Skin of body (tissue), 2 donors: ENCODE data around the gene BCR. TPM values are rescaled to one million over a fixed set of nuclear protein-coding genes. Genes with fewer than 3 reads are reported as not detected.

Experiments used
- DNase-seq: peaks from one replicate; lab custom pipeline; 2025; lab: John Stamatoyannopoulos, UW
- total RNA-seq: library from RNA; depleted of rRNA; stranded (reverse); fragments of >200 nt; gene quantifications from one replicate; pipeline ENCODE4 v1.2.3, GENCODE V29; 2014

The BCR gene
- total RNA-seq, 1 donor from 2014 or later: 25.1 TPM

DNA sequence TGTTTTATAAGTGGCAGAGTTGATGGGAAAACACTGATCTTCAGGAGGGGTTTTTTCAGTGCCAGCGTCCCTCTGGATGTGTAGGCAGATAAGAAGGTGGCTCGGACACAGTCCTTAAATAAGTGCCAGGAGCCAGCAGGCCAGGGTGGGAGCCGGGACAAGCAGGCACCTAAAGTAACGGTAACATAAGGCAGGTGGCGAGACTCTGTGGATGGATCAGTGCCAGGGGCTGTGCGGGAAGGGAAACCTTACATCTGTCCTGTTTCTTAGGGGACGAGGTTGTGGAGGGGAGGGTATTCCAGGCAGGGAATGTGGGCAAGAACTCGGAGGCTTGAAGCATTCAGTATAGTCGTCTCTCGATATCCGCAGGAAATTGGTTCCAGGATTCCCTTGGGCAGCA, 15.9 kb downstream of the BCR start:
- no peak for DNase-seq

DNA sequence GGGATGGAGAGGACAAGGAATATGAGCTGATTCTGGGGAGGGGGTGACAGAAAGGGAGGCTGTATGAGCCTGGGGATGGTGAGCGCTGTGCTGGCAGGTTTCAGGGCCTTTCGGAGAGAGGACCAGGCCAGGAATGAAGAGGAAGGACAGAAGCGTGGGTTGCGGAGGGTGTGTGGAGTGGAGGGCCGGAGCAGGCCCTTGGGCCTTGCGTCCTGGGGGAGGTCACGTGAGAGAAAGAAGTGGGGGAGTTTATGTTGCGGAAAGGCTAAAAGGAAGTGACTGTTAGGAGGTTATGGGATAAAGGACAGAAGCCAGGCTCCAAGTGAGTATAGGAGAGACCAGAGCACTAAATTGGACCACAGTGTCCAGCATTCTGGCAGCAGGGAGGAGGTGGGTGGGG, 17.5 kb downstream of the BCR start:
- DNase-seq: no peak

DNA sequence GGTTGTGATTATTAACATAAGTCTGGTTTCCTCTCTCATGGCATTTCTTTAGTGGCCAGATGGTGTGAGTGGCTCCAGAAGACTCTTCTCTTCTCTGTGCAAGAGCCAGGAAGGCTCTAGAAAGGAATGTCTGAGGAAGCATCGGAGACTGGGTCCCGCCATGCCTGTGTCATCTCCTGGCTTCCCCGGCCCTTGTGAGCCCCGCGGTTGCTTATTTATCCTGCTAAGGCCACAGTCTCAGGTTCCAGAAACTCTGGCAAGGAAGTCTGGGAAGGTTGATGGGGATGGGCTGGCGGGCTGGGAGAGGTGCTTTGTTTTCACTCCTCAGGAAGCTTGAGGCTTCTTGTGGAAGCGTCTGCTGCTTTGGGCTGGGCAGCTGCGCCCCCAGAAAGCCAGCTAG, 18.9 kb downstream of the BCR start:
- DNase-seq: no peak

DNA sequence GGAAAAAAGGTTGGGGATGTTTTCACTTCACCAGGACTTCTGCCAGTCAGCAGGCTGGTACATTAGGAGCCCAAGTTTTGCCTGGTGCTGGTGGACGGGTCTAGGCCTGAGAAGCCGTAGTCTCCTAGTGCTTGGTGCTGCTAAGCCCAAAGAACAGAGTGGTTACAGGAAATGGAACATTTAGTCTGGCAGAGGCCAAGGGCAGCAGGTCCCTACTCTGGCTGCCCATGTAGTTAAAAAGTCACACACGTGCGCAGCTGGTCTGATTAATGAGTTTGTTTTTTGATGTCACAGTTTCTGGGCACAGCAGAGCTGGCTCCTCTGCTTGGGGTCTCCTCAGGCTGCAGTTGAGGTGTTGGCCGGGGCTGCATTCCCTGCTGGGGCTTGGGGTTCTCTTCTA, 20.6 kb downstream of the BCR start:
- DNase-seq: no peak

DNA sequence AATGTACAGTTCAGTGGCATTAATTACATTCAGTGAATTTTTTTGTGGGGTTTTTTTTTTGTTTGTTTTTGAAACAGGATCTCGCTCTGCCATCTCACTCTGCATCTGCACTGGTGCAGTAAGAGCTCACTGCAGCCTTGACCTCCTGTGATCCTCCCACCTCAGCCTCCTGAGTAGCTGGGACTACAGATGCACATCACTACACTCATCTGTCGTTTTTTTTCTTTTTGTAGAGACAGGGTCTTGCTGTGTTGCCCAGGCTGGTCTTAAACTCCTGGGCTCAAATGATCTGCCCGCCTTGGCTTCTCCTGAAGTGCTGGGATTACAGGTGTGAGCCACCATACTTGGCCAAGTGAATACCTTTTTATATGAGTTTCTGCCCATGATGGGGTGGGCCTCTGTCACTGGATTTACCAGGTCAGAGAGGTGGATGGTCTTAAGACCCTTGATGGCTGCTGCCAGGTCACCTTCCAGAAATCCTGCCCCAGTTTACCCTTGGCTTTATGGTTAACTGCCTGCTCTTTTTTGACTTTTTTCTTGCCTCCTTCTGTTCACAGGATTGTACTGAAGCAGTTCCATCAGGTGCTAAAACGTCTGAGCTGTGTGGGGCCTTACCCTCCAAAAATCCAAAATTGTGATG, 22.6 kb downstream of the BCR start:
- no peak for DNase-seq

DNA sequence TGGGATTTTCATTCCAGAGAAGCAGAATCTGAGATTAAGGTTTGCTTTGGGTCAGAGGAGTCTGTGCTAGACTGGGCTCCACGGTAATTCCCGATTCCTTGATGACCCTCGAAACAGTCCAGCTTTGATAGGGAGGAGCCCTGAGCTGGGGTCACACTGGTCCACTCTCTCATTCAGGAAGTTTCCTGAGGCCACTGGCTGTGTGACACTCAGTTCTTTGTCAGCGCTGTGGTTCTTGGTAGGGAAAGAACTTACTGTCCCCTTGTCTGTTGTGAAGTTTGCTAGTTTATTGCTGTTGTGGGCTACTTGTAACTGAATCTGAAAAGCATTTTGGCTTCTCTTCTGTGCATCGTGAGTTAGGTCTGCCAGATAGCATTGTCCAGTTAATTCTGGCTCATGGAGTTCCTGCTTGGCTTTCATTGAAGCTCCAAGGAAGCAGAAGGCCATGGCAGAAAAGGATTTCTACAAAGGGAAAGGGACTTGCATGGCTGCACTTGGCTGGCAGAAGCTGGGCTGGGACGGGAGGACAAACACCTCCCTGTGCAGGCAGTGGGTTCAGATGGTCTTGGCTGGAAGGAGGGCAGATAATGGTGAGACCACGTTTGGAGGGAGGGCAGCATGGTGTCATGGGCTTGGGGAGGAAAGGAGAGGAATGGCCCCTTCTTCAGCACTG, 23.3 kb downstream of the BCR start:
- no peak for DNase-seq

DNA sequence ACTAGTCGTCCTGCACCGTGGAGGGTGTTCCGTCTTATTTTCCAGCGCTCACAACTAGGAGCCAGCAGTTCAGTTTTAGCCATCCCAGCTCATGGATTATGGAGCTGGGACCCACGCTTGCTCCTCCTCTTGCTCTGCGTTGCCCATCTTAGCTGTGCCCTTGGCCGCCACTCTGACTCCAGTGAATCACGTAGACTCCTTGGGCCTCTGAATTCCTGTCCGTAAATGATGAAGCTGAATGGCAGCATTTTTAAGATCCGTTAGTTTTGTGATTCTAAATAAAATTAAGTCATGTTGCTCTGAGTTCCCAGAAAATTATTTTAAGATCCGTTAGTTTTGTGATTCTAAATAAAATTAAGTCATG, 23.8 kb downstream of the BCR start:
- DNase-seq: no peak

DNA sequence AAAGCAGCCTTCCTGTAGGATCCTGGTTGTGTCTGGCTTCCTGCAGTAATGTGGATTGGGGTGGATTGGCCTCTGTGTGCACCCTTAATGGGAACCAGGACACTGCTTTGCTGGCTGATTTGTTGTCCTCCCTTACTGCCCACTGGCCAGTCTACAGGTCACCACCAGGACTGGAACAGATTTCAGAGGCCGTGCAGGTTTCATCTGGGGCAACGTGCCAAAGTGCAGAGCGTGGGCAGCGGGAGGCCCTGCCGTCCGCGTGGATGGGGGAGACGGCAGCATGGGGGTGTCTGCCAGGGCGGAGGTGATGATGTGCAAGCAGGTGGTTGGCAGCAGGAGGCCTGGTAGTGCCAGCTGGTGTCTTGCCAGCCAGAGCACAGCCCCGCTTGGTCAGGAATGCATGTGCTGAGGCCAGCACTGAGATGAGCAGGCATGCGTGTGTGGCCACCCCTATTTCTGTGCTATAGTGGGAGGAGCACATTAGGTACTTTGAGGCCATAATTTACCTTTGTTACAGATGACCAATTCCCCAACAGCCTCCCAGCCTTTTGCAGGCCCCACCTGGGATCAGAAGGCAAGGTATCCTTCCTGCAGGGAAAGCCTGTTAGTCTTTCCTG, 24.3 kb downstream of the BCR start:
- no peak for DNase-seq

DNA sequence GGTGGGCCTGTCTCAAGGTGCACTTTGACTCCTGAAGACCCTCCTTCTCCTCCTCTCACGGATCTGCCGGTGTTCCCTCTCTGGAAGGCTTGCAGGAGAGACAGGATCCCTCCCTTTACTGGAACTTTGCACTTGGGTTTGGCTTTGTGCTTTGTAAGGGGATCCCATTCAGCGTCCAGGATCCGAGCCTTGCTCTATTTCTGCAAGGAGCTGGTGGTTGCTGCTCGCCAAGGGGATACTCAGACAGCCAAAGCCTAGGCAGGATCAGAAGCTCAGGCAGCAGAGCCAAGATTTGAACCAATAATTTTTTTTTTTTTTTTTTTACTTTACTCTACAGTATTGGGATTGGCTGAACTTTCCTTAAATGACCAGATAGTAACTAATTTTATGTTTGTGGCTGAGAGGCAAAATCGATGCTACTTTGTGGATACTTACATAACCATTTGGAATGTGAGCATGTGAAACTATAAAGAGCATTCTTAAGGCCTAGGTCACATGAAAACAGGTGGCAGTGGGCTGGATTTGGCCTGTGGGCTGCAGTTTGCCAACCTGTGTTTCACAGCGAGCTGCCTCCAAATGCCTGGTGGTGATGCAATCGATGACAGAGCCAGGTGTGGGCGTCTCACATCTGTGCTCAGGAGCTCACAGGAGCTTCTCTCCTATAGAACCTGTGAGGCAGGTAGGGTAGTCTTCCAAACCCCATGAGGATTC, 25.2 kb downstream of the BCR start:
- DNase-seq: no peak

DNA sequence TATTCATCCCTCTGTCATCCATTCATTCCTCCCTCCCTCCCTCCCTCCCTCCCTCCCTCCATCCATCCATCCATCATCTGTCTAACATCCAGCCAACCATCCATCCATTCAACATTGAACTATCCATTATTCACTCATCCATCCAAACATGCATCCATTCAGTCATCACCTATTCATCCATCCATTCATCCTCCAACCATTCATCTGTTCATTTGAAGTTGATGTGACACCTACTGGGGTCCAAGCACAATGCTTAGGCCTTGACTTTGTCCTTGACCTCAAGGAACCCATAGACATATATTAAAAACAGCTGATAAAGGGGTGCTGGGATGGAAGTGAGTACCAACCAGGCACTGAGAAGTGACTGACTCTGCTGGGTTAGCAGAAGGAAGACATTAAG, 26.6 kb downstream of the BCR start:
- no peak for DNase-seq

DNA sequence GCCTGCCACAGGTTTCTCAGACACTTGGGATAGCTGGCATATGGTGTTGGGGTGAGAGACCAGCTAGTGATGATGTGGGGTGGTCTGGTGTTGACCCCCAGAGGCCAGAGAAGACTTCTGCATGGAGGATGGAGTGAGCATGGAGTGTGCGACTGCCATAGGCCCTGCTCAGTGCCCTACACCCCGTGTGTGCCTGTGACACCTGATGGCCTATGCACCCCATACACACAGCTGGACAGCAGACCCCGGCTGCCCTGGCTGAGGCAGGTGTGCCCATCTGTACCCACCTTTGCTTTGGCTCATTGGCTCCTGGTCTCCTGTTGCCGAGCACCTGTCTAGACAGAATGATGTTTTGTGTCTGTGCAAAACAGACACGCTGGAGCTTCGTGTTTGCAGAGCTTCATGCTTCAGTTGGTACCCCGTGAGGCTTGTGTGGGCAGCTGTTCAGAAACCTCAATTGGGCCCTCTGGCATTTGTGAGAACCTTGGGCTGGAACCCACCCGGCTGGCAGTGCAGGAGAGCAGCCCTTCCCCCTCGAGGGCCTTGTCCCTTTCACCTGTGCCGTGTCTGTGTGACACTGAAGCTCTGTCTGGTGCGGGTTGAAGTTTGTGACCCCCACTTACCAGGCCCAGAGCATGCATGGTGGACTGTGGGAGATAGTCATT, 27.6 kb downstream of the BCR start:
- no peak for DNase-seq

DNA sequence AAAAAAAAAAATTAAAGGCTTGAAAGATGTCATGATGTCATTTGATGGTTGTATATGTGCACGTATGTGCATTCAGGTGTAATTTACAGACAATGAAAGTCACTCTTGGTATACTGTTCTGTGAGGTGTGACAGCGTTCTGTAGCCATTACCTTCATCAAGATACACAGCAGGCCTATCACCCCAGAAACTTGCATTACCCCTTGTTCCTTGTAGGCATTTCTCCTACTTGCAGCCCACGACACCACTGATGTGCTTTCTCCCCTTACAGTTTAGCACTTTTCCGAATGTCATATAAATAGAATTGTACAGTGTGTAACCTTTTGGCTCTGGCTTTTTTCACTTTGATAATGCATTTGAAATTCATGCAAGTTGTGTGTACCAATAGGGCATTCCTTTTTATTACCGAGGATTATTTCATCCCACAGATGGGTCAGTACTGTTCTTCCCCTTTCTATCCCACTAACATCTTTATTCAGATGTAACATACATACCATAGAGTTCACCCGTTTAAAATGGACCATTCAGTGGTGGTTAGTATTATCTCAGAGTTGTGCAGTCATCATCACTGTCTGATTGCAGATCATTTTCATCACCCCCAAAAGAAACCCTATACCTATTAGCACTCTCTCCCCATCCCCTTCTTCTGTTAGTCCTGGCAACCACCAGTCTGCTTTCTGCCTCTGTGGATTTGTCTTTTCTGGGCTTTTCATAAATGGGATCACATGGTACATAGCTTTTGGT, 30.3 kb downstream of the BCR start:
- DNase-seq: no peak

DNA sequence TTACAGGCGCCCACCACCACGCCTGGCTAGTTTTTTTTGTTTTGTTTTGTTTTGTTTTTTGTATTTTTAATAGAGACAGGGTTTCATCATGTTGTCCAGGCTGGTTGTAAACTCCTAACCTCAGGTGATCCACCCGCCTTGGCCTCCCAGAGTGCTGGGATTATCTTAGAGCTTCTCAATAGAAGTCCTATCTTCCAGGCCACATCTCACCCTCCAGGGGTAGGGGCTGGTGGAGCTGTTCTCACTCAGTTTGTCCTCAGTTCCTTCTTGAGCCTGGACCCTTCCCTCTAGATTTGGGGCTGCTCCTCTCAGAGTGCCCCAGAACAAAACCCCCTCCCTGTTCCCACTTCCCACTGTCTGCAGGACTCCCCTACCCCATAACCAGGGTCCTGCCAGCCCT, 31.3 kb downstream of the BCR start:
- no peak for DNase-seq

DNA sequence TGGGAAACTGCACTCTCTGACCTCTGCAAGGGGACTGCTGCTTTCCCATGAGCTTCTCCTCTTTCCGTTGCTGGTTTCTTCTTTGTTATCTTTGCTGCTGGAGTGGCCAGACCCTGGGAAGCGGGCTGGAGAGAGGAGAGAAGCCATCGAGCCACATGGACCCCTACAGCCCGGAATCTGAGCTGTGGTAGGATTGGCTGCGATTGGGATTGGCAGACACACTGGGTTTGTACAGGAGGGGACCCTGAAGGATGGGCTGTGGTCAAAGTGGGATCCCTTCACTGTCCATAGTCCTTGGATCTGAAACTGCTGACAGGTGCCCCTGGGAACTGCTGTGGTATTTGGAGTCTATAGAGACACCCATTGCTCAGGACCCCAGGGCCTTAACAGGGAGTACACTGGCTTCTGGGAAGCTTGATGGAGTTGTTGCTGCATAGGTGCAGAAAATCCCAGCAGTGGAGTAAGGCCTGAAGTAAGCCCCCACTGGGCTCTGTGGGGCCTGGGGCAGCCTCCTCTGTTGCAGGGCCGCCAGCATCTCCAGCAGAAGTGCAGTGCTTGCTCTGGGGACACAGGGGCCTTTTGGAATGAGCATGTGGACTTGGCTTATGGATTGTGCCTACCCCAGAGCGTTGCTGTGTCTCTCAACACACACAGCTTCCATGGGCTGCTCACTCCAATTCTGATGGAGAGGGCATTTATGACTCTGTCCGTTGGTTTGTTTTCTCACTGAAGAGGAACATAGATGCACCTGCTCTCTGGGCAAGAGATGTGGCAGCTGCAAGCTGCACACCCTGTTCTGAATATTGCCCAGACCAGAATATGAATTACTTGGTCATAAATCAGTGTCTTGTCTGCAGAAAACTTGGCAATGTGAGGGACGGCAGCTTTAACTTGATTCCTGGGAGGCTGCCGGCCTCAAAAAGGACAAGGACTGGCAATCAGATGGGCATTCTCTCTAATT, 32.0 kb downstream of the BCR start:
- DNase-seq: no peak

DNA sequence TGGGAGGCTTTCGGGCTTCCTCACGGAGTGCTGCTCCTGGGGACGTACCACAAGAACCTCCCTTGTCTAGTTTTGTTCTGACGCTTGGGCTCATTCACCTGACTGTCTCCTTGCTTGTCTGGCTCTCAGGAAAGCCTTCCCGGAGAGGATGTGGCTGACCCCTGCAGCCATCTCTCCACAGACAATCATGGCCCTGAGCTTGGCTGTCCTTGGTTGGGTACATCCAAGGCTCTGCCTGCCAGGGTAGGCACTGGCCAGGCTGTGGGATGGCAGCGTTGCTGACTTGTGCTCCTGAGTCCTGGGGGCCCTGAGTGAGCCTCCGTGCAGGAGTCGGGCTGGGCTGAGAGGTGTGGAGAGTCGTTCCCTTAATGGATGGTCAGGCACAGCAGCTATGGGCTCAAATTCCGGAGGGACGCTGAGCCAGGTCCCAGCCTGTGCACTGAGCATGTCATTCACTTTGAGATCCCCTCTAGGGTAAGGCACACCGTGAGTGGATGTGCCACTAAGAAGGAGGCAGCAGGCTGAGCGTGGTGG, 32.8 kb downstream of the BCR start:
- DNase-seq: no peak

DNA sequence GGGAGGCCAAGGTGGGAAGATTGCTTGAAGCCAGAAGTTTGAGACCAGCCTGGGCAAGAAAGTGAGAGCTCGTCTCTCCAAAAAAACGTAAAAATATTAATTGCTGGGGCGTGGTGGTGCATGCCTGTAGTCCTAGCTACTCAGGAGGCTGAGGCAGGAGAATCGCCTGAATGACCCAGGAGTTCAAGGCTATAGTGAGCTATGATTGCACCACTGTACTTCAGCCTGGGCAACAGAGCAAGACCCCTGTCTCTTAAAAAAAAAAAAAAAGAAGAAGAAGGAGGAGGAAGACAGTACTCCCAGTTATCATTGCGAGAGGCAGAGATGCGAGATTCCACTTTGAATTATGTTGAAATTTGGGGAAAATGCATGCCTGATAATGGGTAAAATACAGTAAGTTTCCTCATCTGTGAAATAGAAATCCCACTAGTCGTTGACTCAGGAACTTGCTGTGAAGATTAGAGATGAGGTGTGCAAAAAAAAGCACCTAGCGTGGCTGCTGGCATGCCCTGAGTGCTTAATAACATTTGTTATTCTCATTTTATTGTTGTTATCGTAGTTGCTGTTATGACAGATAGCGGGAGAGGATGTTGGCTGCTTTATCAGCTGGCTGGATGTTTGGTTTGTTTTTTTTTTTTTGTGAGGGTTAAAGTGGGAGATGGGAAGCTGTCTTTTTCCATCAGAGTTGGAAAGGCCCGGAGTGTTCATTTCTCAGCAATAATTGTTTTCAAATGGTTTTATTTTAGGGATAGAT, 33.4 kb downstream of the BCR start:
- no peak for DNase-seq

DNA sequence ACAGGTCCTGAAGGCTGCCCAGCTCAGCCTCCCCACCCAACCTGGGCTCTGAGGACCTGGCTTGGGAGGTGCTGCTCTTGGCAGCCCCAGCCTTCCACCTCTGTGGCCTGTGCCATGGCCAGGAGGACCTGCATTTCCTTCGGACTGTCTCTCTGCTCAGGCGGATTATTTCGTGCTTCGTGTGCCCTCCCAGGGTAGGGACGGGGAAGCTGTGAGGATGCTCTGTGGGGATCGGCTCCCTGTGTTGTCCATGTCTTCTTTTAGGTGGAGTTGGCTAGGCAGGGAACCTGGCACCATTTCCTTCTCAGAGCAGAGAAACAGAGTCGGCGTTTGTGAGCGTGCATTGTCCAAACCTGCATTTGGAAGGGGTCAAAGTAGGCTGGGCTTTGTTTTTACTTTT, 34.1 kb downstream of the BCR start:
- DNase-seq: no peak

DNA sequence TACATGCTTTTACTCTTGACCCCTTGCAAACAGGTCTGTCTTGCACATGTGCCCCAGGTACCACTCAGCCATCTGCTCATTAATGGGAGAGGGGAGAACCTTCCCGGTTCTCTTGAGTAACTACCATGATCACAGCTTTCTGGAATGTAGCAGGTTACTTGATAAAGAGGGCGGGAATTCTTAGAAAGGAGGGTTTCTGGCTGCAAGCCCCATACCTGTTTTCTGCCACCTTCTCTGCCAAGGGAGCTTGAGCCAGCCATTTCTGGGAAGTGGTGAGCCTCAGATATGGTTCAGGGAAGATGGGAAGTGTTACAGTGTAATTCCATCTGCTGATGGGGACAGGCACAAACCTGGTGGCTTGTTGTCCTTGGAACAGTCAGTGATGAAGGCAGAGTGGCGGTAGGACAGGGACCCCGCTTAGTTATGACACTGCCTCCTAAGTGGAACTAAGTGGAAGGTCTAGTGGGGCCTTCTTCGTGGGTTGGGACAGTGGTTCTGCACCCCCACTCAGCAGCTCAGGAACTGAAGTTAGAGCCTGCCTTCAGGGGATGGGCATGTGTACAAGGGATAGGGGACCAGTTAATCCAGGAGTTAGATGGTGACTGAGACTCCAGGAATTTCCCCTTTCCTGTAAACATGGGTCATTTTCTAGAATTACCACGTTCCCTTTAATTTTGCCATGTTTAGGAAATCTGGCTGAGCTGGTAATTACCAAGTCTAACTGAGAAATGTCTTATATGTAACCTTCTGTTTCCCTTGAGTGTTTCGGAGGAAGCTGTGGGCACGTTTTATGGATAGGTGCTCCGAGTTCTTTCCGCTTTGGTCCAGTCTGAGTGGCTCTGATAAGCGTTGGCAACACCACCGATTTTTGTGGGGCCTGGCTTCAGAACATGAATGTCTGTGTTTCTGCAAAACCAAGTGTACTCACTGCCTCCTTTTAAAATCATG, 35.3 kb downstream of the BCR start:
- DNase-seq: no peak
